DOHH2 (cell line): ENCODE measurements around the gene CST3.

Experiments
- EZH2phosphoT487 ChIP-seq: fragments of 200-600 bp; sonication (generic); IDR thresholded peaks from 2 replicates; pipeline ENCODE4 v1.6.1; 2017; ENCODE audit warnings: borderline replicate concordance, mild to moderate bottlenecking, antibody characterized with exemption, low read length, moderate library complexity, mixed read lengths
- TF ChIP-seq, protein P1 (sequence below): fragments of 200-600 bp; sonication (generic); IDR thresholded peaks from one replicate; pipeline ENCODE4 v1.5.1; 2014; ENCODE audit warnings: antibody characterized with exemption, mild to moderate bottlenecking, low read depth, low read length; ENCODE audit not compliant: poor library complexity, severe bottlenecking

DNA sequence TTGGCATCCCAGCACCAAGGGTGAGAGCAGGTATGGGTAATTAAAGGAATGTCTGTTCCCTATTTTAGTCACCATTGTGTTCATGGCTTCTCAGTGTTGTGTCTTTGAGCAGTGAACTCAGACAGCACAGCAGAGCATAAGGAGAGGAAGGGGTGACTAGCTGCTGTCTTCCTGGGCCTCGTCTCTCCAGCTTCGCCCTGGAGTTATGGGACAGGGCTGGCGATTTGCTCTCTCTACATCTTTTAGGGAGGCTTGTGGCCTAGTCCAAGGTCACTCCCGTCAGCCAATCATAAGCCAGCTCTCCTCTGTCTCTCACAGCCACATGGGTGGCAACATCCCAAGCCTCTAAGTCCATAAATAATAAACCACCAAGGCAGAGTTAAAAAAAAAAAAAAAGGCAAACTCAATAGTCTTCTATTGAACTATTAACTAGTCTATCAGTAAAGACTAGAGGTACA is 7.3 kb downstream of the CST3 start:
- TF ChIP-seq, protein P1, sequence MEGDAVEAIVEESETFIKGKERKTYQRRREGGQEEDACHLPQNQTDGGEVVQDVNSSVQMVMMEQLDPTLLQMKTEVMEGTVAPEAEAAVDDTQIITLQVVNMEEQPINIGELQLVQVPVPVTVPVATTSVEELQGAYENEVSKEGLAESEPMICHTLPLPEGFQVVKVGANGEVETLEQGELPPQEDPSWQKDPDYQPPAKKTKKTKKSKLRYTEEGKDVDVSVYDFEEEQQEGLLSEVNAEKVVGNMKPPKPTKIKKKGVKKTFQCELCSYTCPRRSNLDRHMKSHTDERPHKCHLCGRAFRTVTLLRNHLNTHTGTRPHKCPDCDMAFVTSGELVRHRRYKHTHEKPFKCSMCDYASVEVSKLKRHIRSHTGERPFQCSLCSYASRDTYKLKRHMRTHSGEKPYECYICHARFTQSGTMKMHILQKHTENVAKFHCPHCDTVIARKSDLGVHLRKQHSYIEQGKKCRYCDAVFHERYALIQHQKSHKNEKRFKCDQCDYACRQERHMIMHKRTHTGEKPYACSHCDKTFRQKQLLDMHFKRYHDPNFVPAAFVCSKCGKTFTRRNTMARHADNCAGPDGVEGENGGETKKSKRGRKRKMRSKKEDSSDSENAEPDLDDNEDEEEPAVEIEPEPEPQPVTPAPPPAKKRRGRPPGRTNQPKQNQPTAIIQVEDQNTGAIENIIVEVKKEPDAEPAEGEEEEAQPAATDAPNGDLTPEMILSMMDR, result no peak
- TF ChIP-seq EZH2phosphoT487, result no peak
